GM11168 (cell line): ENCODE results near the gene EPHA3.

Experiments used
- in situ Hi-C: fragments of 300-500 bp; cut with MboI; formaldehyde crosslinking; loops from one replicate; pipeline ENCODE4 v1.12.0; 2022; ENCODE audit warnings: low sequenced_read_pairs; ENCODE audit not compliant: unreplicated experiment

The EPHA3 gene

GRCh38 chr3:89139870-89140269 lies 32.4 kb downstream of the EPHA3 start:
- in situ Hi-C loops = no loop called here

GRCh38 chr3:89144080-89144479 lies 36.7 kb downstream of the EPHA3 start:
- in situ Hi-C loops = no loop called here

DNA sequence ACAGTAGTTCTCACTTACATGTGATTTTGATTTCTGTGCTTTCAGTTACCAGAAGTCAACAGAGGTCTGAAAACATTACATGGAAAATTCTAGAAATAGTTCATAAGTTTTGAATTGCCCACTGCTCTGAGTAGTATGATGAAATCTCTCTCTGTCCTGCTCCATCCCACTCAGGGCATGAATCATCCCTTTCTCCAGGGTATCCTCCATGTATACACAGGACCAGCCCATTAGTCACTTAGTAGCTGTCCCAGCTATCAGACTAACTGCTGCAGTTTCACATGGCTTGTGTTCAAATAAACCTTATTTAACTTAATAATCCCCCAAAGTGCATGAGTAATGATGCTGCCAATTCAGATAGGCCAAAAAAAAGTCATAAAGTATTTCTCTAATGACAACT lies 38.6 kb downstream of the EPHA3 start:
- in situ Hi-C loops = no loop called here

- in situ Hi-C loops = no loop called here
These were observed 47.0 kb downstream of the EPHA3 start for GRCh38 chr3:89154416-89154815.

GRCh38 chr3:89155811-89156210 lies 48.4 kb downstream of the EPHA3 start:
- in situ Hi-C loops = no loop called here

DNA sequence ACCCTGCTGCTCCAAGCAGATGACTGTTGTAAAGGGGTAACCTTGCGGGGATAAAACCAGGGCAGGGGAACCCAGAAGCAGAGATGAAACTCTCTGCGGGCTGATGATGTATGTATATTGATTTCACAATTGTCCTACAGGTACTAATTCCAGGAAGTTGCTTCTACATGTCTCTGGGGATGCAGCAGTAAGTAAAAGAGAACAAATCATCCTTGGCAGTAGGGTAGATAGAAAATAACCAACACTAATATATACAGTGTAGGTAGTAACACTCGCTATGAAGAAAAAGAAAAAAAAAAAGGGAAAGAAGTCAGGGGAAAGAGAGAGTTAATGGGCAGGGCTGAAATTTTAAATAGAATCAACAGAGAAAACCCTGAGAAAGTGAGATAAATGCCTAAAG lies 50.2 kb downstream of the EPHA3 start:
- in situ Hi-C loops = no loop called here

GRCh38 chr3:89159605-89160004 lies 52.2 kb downstream of the EPHA3 start:
- in situ Hi-C loops = no loop called here

GRCh38 chr3:89164774-89165173 lies 57.4 kb downstream of the EPHA3 start:
- in situ Hi-C loops = no loop called here

DNA sequence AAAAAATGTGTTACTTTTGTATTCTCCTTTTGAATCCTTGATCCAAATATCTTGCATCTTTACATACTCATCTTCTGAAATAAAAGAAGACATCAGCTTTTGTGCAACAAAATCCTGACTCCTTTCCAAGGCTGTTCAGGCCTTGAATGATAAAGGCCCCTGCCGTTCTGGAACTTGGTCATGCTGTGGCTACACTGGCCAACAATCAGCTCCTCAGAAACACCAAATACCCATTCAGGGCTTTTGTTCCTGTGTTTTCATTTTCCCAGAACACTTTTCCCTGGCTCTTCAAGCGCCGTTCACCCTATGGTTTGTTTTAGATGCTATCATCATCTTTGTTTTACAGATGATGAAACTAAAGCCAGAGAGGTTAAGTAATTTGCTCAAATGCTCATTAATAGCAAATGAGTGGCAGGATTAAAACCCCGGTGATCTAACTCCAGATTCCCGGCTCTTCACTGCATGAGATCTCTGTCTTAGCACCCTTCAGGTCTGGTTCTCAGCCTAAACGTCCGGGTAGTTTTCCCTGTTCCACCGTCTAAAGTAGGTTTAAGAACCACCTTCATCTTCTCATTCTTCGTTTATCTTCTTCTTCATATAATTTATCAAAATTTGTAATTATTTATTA lies 58.3 kb downstream of the EPHA3 start:
- in situ Hi-C loops = no loop called here

GRCh38 chr3:89171687-89172545 lies 64.5 kb downstream of the EPHA3 start:
- in situ Hi-C loops = no loop called here

GRCh38 chr3:89173546-89173945 lies 66.1 kb downstream of the EPHA3 start:
- in situ Hi-C loops = no loop called here

DNA sequence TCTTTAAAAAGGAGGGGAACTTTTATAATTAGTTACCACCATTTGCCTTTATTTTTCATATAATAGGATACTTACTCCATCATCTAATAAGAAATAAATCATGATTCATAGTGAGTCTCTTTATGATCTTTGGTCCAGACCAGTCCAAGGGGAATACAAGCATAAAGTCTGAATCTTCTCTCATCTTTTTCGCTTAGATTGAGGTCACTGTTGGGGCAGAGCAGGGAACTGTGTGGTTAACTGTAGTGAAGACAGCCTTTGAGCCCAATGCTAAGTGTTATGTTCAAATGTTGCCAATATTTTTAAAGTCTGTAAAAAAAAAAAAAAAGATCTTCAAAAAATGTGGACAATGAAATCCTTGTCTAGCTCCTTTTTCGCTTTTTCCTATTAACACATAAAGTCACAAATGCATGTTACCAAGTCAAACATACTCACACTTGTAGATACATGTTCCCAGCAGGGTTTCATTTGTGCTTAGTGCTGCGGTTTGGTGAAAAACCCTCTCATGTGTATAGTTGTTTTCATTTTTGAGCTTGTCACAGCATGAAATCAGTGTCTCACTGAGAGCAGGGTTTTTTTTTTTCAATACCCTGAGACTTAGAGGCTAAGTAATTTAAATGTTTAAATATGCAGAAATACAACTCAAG lies 72.1 kb downstream of the EPHA3 start:
- in situ Hi-C loops = no loop called here

DNA sequence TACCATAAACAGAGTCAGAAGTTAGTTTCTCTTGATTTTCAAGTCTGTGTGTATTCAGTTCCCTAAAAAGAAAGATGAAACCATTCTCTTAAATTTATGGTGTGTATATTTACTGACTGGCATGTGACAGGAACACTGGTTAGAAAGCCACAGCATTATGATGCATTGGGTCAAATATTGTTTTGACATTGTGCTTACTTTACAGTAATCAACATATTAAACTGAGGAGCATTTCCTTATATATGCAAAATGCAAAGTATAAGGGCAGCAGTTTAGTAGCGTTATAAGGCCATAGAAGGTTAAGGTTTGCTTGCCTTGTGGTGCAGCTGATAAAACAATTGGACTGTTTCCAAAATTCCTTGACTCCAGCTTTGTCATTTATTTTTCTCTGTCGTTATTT lies 72.9 kb downstream of the EPHA3 start:
- in situ Hi-C loops = no loop called here

DNA sequence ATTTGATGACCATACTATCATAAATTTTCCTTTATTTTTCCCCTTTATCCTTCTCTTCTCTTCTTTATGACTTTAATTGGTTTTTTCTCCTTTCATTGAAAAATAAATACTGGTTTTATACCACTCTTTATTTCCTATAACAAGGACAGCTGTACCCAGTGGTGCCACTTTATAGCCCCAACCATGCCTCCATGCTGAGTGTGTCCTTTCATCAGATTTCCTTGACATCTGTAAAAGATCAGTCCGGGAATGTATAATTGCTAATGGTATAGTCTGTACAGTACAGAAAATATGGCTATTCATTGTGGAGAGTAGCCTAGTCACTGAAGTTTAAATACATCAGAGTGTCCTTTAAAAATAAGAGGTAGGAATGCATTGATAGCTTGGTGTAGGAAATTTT lies 74.6 kb downstream of the EPHA3 start:
- in situ Hi-C loops = no loop called here

DNA sequence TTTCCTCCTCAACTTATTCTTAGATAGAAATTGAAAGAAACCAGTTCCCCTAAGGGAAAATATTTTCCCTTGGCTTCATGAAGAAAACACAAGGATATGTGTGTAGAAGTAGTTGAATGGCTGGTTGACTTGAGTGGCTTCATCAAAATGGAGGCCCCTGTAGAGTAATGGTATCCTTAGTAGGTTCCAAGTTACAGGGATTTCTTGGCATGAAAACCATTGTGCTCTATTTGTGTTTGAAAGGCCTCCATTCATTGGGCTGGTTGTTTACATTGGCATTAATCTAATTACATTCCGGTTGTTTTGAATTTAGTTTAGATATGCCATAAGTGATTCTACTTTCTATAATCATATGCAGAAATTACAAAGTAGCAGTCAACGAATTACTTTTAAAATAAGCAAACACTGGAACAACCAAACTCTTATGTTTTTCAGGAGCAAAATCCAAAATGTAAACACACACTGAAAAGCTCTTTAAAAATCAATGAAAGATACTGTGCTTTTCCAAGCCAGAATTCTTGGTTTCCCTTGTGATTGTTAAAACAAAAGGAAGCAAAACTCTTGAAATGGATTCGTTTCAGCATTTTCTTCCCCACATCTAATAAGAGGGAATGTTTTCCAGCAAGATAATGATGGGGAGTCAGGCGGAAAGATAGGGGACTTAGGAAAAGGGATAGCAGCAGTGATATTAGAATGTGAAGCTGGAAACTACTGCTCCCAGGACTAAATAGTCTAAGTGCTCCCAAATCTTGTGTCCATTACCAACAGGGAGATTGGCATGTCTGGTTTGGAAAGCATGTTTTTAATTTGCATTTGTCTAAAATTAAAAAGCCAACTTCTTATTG lies 77.0 kb downstream of the EPHA3 start:
- in situ Hi-C loops = no loop called here

- in situ Hi-C loops = no loop called here
These were observed 79.0 kb downstream of the EPHA3 start for GRCh38 chr3:89186456-89186855.

DNA sequence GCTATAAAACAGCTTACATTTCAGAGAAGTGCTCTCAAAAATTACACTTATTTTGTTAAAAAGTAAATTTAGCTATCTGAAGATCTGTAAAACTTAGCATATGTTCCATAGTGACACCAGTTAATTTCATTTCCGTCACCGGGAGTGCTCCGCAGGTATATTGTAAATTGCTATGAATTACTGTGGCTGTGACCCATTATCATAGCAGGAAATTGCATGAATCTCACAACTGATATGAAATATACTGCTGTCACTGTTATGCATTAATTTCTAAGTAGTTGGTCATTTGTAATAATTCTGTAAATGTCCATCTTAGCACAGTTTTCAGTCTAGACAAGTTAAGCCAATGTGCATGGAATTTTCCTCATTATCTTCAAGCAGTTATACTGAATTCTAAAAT lies 91.2 kb downstream of the EPHA3 start:
- in situ Hi-C loops = no loop called here

- in situ Hi-C loops = no loop called here
These were observed 105.2 kb downstream of the EPHA3 start for GRCh38 chr3:89212619-89213018.

DNA sequence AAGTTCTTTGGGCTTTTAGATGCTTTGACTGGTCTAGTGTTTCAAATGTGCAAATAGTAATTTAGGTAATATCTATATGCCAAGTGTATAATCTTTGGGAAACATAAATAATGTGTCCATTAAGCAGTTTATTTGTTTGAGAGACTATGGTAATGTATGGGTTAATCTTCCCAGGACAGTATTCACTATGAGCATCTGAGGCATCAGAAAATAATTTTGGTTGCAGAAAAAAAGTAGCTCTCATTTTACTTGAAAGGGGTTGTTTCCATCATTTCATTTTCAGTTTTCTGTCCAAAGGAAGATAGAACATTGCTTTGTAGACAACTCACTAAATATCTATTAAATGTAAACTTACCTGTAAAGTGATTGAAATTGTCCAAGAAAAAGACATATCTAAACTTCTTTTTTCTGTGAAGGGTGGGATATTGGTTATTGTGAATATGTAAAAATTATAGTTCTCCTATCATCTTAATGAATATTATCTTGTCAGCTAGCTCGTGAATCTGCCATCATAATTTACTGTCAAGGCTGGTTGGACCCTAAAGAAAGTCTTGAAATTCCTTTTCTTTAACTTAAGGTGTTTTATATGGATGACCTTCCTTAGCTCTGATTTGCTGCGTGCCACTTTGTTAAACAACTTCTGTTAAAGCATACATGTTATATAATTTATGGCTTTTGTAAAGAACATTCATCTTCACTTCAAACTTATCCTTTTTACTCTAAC lies 108.8 kb downstream of the EPHA3 start:
- in situ Hi-C loops = no loop called here

DNA sequence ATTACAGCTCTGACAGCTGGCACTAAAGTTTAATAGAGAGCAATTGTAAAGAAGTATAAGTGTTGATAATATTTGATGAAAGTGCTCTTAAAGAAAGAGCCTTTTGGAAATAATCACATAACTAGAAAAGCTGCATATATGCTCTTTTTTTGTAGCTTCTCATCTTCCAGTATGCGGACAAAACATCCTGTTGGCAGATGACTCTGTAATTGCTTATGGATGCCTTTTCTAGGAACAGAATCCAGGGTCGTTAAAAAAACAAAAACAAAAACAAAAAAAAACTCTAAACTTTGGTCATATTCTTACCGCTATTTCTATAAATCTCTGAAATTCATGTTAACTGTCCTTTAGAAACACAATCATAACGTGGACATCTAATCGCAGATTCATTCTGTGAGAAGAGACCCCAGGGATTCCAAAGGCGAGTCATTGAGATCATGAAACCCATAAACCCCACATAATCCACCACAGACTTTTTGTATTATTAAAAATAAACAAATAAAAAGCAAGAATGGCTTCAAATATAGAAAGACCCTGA lies 109.8 kb downstream of the EPHA3 start:
- in situ Hi-C loops = no loop called here
